MCF 10A (cell line): Measurements from ENCODE around the gene SPRED2. TPM values are rescaled to one million over a fixed set of nuclear protein-coding genes. Genes with fewer than 3 reads are reported as not detected.

ENCODE experiments used
- BruUV-seq: library from RNA; stranded (reverse); fragments of 400-500 nt; replicated peaks from 2 replicates; lab custom pipeline; 2021; lab: Mats Ljungman, UMichigan
- CTCF ChIA-PET: fragments of 300-600 bp; sonication (Branson Sonifier 250); formaldehyde crosslinking; extraction: SDS; loops from one replicate; lab custom pipeline; 2021; ENCODE audit warnings: antibody characterized with exemption, inconsistent platforms; lab: Yijun Ruan, JAX
- POLR2A ChIA-PET: fragments of 300-600, 350-650 bp; sonication (Branson Sonifier 250); formaldehyde crosslinking; extraction: SDS; loops from one replicate; lab custom pipeline; 2020; ENCODE audit warnings: antibody characterized with exemption, inconsistent platforms; lab: Yijun Ruan, JAX
- DNase-seq: peaks from one replicate; pipeline ENCODE4 v3.0.0-alpha.2; 2018; ENCODE audit not compliant: unreplicated experiment
- H3K27ac Mint-ChIP-seq: one replicate; pipeline ENCODE4 v1.8.0; 2022; ENCODE audit warnings: mild to moderate bottlenecking, low read depth, mixed read lengths; ENCODE audit not compliant: unreplicated experiment
- H3K27me3 Mint-ChIP-seq: one replicate; pipeline ENCODE4 v1.8.0; 2022; ENCODE audit warnings: mixed read lengths; ENCODE audit not compliant: insufficient read depth, unreplicated experiment
- H3K36me3 Mint-ChIP-seq: one replicate; pipeline ENCODE4 v1.8.0; 2022; ENCODE audit warnings: mild to moderate bottlenecking, moderate library complexity, mixed read lengths; ENCODE audit not compliant: insufficient read depth, unreplicated experiment
- H3K4me1 Mint-ChIP-seq: one replicate; pipeline ENCODE4 v1.8.0; 2022; ENCODE audit warnings: mixed read lengths; ENCODE audit not compliant: insufficient read depth, unreplicated experiment
- H3K4me3 Mint-ChIP-seq: one replicate; pipeline ENCODE4 v1.8.0; 2022; ENCODE audit warnings: mild to moderate bottlenecking, moderate library complexity, mixed read lengths; ENCODE audit not compliant: unreplicated experiment
- H3K9me3 Mint-ChIP-seq: one replicate; pipeline ENCODE4 v1.8.0; 2022; ENCODE audit warnings: mixed read lengths; ENCODE audit not compliant: unreplicated experiment
- intact Hi-C: fragments of 100-400 bp; cut with micrococcal nuclease; formaldehyde crosslinking; loops from 2 replicates; pipeline ENCODE4 v1.14.1; 2022
- total RNA-seq: library from RNA; stranded (reverse); gene quantifications from 2 replicates; pipeline ENCODE4 v1.2.3, GENCODE V29; 2022
- TF ChIP-seq, protein P1 (sequence below): fragments of 200-600 bp; IDR thresholded peaks from one replicate; pipeline ENCODE4 v1.8.0; 2022; ENCODE audit warnings: antibody characterized with exemption, mild to moderate bottlenecking; ENCODE audit not compliant: unreplicated experiment

SPRED2 gene
- total RNA-seq, 1 experiment from 2014 or later = 38.6 TPM

GRCh38 chr2:65296971-65297370 is 135.4 kb downstream of the SPRED2 start:
- CTCF ChIA-PET = interaction anchor here (0.5 to 0.7 kb wide), 2 partner anchors 116 to 217 kb away, joined by 3 read pairs; no protein-coding TSS in a partner anchor
- DNase-seq = no peak

GRCh38 chr2:65294701-65295100 is 137.7 kb downstream of the SPRED2 start:
- POLR2A ChIA-PET = no interaction called here
- no TSS peak for BruUV-seq
- H3K4me1 Mint-ChIP-seq = peaks cover 4% of the 10 kb centered on the region
- no peak overlapping the region for H3K27ac Mint-ChIP-seq
- CTCF ChIA-PET = no interaction called here
- no peaks in the 10 kb centered on the region for H3K27me3 Mint-ChIP-seq
- H3K9me3 Mint-ChIP-seq = no peaks in the 10 kb centered on the region
- DNase-seq = no peak
- H3K36me3 Mint-ChIP-seq = no peaks in the 10 kb centered on the region
- intact Hi-C loops = no loop called here
- no peak overlapping the region for H3K4me3 Mint-ChIP-seq
- TF ChIP-seq, protein P1, sequence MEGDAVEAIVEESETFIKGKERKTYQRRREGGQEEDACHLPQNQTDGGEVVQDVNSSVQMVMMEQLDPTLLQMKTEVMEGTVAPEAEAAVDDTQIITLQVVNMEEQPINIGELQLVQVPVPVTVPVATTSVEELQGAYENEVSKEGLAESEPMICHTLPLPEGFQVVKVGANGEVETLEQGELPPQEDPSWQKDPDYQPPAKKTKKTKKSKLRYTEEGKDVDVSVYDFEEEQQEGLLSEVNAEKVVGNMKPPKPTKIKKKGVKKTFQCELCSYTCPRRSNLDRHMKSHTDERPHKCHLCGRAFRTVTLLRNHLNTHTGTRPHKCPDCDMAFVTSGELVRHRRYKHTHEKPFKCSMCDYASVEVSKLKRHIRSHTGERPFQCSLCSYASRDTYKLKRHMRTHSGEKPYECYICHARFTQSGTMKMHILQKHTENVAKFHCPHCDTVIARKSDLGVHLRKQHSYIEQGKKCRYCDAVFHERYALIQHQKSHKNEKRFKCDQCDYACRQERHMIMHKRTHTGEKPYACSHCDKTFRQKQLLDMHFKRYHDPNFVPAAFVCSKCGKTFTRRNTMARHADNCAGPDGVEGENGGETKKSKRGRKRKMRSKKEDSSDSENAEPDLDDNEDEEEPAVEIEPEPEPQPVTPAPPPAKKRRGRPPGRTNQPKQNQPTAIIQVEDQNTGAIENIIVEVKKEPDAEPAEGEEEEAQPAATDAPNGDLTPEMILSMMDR = no peak

More at GRCh38 chr2:65296971-65297370, 135.4 kb downstream of the SPRED2 start:
- Mint-ChIP-seq H3K36me3 (no peaks in the 10 kb centered on the region), H3K27me3 (no peaks in the 10 kb centered on the region), H3K4me1 (peaks cover 12% of the 10 kb centered on the region), H3K27ac (no peak overlapping the region), H3K9me3 (no peaks in the 10 kb centered on the region), H3K4me3 (no peak overlapping the region)
- intact Hi-C loops = no loop called here
- TF ChIP-seq, protein P1 = no peak
- no TSS peak for BruUV-seq
- POLR2A ChIA-PET = interaction anchor here (0.7 kb wide), 1 partner anchor 14 kb away, joined by 3 read pairs; no protein-coding TSS in a partner anchor

GRCh38 chr2:65294136-65294535 is 138.3 kb downstream of the SPRED2 start:
- no TSS peak for BruUV-seq
- POLR2A ChIA-PET = interaction anchor here (0.6 to 0.9 kb wide), 2 partner anchors 14 to 62 kb away, joined by 3 to 6 read pairs; no protein-coding TSS in a partner anchor
- TF ChIP-seq, protein P1 = no peak
- H3K4me3 Mint-ChIP-seq = no peak overlapping the region
- H3K9me3 Mint-ChIP-seq = no peaks in the 10 kb centered on the region
- no peaks in the 10 kb centered on the region for H3K27me3 Mint-ChIP-seq
- peaks cover under 1% of the 10 kb centered on the region for H3K4me1 Mint-ChIP-seq
- CTCF ChIA-PET = interaction anchor here (0.5 to 0.7 kb wide), 2 partner anchors 35 to 49 kb away, joined by 3 read pairs; no protein-coding TSS in a partner anchor
- DNase-seq = no peak
- H3K27ac Mint-ChIP-seq = no peak overlapping the region
- intact Hi-C loops = no loop called here
- no peaks in the 10 kb centered on the region for H3K36me3 Mint-ChIP-seq

DNA sequence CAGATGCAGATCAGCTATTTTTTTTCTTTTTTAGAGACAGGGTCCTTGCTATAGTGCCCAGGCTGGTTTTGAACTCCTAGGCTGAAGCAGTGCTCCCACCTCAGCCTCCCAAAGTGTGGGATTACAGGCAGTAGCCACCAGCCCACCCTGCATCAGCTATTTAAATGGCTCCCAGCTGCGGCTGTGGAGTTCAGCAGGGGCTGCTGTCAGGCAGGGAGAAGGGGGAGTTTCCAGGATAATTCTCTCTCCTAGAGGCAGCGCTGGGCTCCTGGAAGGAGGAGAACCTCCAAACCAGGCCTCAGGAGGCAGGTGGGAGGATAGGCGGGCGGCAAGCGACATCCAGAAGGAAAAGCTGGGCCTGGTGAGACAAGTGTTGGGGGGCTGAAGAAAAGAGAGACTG is 139.0 kb downstream of the SPRED2 start:
- H3K27me3 Mint-ChIP-seq = no peaks in the 10 kb centered on the region
- no peaks in the 10 kb centered on the region for H3K4me1 Mint-ChIP-seq
- CTCF ChIA-PET = interaction anchor here (0.7 kb wide), 1 partner anchor 34 kb away, joined by 3 read pairs; no protein-coding TSS in a partner anchor
- H3K4me3 Mint-ChIP-seq = no peak overlapping the region
- TF ChIP-seq, protein P1 = no peak
- intact Hi-C loops = no loop called here
- H3K27ac Mint-ChIP-seq = no peak overlapping the region
- no peak for DNase-seq
- BruUV-seq = no TSS peak
- H3K36me3 Mint-ChIP-seq = no peaks in the 10 kb centered on the region
- POLR2A ChIA-PET = interaction anchor here (0.9 kb wide), 1 partner anchor 13 kb away, joined by 6 read pairs; no protein-coding TSS in a partner anchor
- H3K9me3 Mint-ChIP-seq = no peaks in the 10 kb centered on the region
